ENCODE measurements around the gene FLNB.
"Not testable (repeated sequence)": the region's sequence is repeated elsewhere in the genome, so short reads cannot be mapped to it uniquely, and the experiment has no call there.

FLNB gene

GRCh38 chr3:58180940-58181587, 172.8 kb downstream of the FLNB start:
- no peak for DNase-seq (ENCODE audit: low read depth)

GRCh38 chr3:58183221-58183620, 175.0 kb downstream of the FLNB start:
- no peak for DNase-seq (ENCODE audit: low read depth)

- DNase-seq (ENCODE audit: low read depth) = no peak
Observed at GRCh38 chr3:58183891-58184290, 175.7 kb downstream of the FLNB start.

GRCh38 chr3:58184309-58184981, 176.2 kb downstream of the FLNB start:
- DNase-seq (ENCODE audit: low read depth) = no peak

GRCh38 chr3:58184982-58185360, 176.7 kb downstream of the FLNB start:
- no peak for DNase-seq (ENCODE audit: low read depth)

- no peak for DNase-seq (ENCODE audit: low read depth)
Observed at GRCh38 chr3:58188173-58188564, 179.9 kb downstream of the FLNB start.

- DNase-seq (ENCODE audit: low read depth) = no peak
Observed at GRCh38 chr3:58188921-58189451, 180.8 kb downstream of the FLNB start.

- DNase-seq (ENCODE audit: low read depth) = no peak
Observed at GRCh38 chr3:58189691-58190090, 181.5 kb downstream of the FLNB start.

GRCh38 chr3:58190291-58190690, 182.1 kb downstream of the FLNB start:
- no peak for DNase-seq (ENCODE audit: low read depth)

- no peak for DNase-seq (ENCODE audit: low read depth)
Observed at GRCh38 chr3:58190882-58191281, 182.7 kb downstream of the FLNB start.

GRCh38 chr3:58191361-58191991, 183.3 kb downstream of the FLNB start:
- DNase-seq (ENCODE audit: low read depth) = no peak

GRCh38 chr3:58192069-58192468, 183.8 kb downstream of the FLNB start:
- no peak for DNase-seq (ENCODE audit: low read depth)

- no peak for DNase-seq (ENCODE audit: low read depth)
Observed at GRCh38 chr3:58193682-58194407, 185.6 kb downstream of the FLNB start.

- no peak for DNase-seq (ENCODE audit: low read depth)
Observed at GRCh38 chr3:58197588-58197987, 189.4 kb downstream of the FLNB start.

GRCh38 chr3:58198362-58198761, 190.1 kb downstream of the FLNB start:
- DNase-seq (ENCODE audit: low read depth) = no peak

- DNase-seq (ENCODE audit: low read depth) = no peak
Observed at GRCh38 chr3:58198804-58199203, 190.6 kb downstream of the FLNB start.

GRCh38 chr3:58200121-58200709, 192.0 kb downstream of the FLNB start:
- no peak for DNase-seq (ENCODE audit: low read depth)

- no peak for DNase-seq (ENCODE audit: low read depth)
Observed at GRCh38 chr3:58200846-58201355, 192.7 kb downstream of the FLNB start.

- not testable (repeated sequence) for DNase-seq (ENCODE audit: low read depth)
Observed at GRCh38 chr3:58201451-58201850, 193.2 kb downstream of the FLNB start.

GRCh38 chr3:58202917-58203360, 194.7 kb downstream of the FLNB start:
- DNase-seq (ENCODE audit: low read depth) = no peak

- no peak for DNase-seq (ENCODE audit: low read depth)
Observed at GRCh38 chr3:58203541-58203940, 195.3 kb downstream of the FLNB start.

GRCh38 chr3:58204720-58205119, 196.5 kb downstream of the FLNB start:
- DNase-seq (ENCODE audit: low read depth) = no peak
